SU-DHL-6 (cell line): ENCODE results near the gene SLC11A1.

Source experiments
- CTCF ChIP-seq: fragments of 200-600 bp; sonication (generic); IDR thresholded peaks from one replicate; pipeline ENCODE4 v1.5.1; 2017; ENCODE audit warnings: antibody characterized with exemption, mild to moderate bottlenecking, low read length, moderate library complexity; ENCODE audit not compliant: insufficient read depth, poor library complexity, severe bottlenecking
- EZH2phosphoT487 ChIP-seq: fragments of 200-600 bp; sonication (generic), shearing (Covaris generic); conservative IDR thresholded peaks from 2 replicates; pipeline ENCODE4 v1.6.1; 2018; ENCODE audit warnings: mild to moderate bottlenecking, antibody characterized with exemption, low read length, moderate library complexity, mixed read lengths

GRCh38 chr2:218403810-218404209 lies 21.7 kb downstream of the SLC11A1 start:
- no peak for TF ChIP-seq CTCF
- TF ChIP-seq EZH2phosphoT487, result no peak
